Motor neuron (in vitro differentiated cells): ENCODE measurements around the gene PRR9. TPM values are rescaled to one million over a fixed set of nuclear protein-coding genes. Genes with fewer than 3 reads are reported as not detected.
"Not testable (repeated sequence)": the region's sequence is repeated elsewhere in the genome, so short reads cannot be mapped to it uniquely, and the experiment has no call there.

Experiments used
- ATAC-seq, 8 experiments: fragments of 200-7000 bp; cut with Tn5 transposase; replicated peaks in 6 of 8; 2 replicates each; pipeline ENCODE4 v1.8.0; 2021; ENCODE audit warnings: mild to moderate bottlenecking in 8 of 8, moderate library complexity in 8 of 8
- H3K27ac ChIP-seq, 2 donors: fragments of 250-450 bp; sonication (Bioruptor Pico); 2 replicates each; pipeline ENCODE4 v1.9.0; 2021; ENCODE audit warnings: antibody characterized with exemption in 2 of 2, mild to moderate bottlenecking in 2 of 2, moderate library complexity in 1 of 2
- H3K4me1 ChIP-seq, 2 donors: fragments of 250-450 bp; sonication (Bioruptor Pico); replicated peaks in 1 of 2; 2 replicates each; pipeline ENCODE4 v1.6.1; 2021; ENCODE audit warnings: antibody characterized with exemption in 2 of 2, mild to moderate bottlenecking in 2 of 2, moderate library complexity in 1 of 2
- H3K4me3 ChIP-seq, 5 donors: fragments of 250-450 bp; sonication (Bioruptor Pico); 2 replicates each; pipeline ENCODE4 v1.9.0; 2021; ENCODE audit warnings: antibody characterized with exemption in 5 of 5, mild to moderate bottlenecking in 5 of 5, moderate library complexity in 4 of 5
- WGBS, 10 experiments: fragments of 450-650 bp; shearing (Covaris generic); methylation state at CpG; one replicate each; pipeline ENCODE4 v1.0.0; 2022; 5-methylcytosine and 5-hydroxymethylcytosine counted together
- in situ Hi-C, 9 experiments: fragments of 400-800 bp; cut with MboI; loops; one replicate each; pipeline ENCODE4 v1.15.0; 2021; ENCODE audit warnings: low sequenced_read_pairs in 9 of 9, low pct_unique_long_range_greater_than_20kb in 2 of 9; ENCODE audit not compliant: unreplicated experiment in 9 of 9
- total RNA-seq, 8 experiments: library from RNA; unstranded; fragments of 300-600 nt; gene quantifications; 2 replicates each; pipeline versions ENCODE4 v1.2.3 to v1.2.4, GENCODE V29; 2022

The PRR9 gene
- under 1 TPM in 1 of 8 experiments, not detected in 7; 0.13 TPM for total RNA-seq

GRCh38 chr1:153217212-153217611 lies at the start of gene PRR9:
Gene PRR9 (plus strand): TSS chr1:153217584. CDS start chr1:153218145, 561 bp downstream.
- in situ Hi-C loops = loop anchor here in 1 of 9 experiments (25.0 kb wide), 1 partner anchor 305 kb away; the partner anchor contains the start of gene IVL
- ATAC-seq = peak in 1 of 8 experiments; percentile 31
- 0 to 90% (median 59%) methylated on average over 1 to 3 of the region's 3 CpGs; no CpG with 5 or more reads in 2 of the 10 experiments for WGBS, 10 experiments
- H3K4me3 ChIP-seq = no peak within 1 kb of the TSS
- H3K27ac ChIP-seq = no peak within 1 kb of the TSS
- H3K4me1 ChIP-seq = no peaks in the 10 kb centered on the region

GRCh38 chr1:153168686-153169085 lies 48.7 kb upstream of the PRR9 start:
- no peak for ATAC-seq
- Histone ChIP-seq H3K4me3 (no peak overlapping the region), H3K4me1 (no peaks in the 10 kb centered on the region), H3K27ac (no peak overlapping the region)
- 0 to 57% (median 42%) methylated on average over 1 to 2 of the region's 2 CpGs; no CpG with 5 or more reads in 3 of the 10 experiments for WGBS, 10 experiments
- in situ Hi-C loops = no loop called here

GRCh38 chr1:153174624-153175023 lies 42.8 kb upstream of the PRR9 start:
- no peak for ATAC-seq
- H3K4me3 ChIP-seq = no peak overlapping the region

GRCh38 chr1:153178922-153179321 lies 38.5 kb upstream of the PRR9 start:
- no peaks in the 10 kb centered on the region for H3K4me1 ChIP-seq
- in situ Hi-C loops = loop anchor here in 1 of 9 experiments (25.0 kb wide), 1 partner anchor 267 kb away; the partner anchor contains the start of gene IVL
- H3K4me3 ChIP-seq = no peak overlapping the region
- ATAC-seq = no peak
- H3K27ac ChIP-seq = no peak overlapping the region

More at GRCh38 chr1:153174624-153175023, 42.8 kb upstream of the PRR9 start:
- H3K27ac ChIP-seq = no peak overlapping the region
- in situ Hi-C loops = loop anchor here in 1 of 9 experiments (25.0 kb wide), 1 partner anchor 262 kb away; the partner anchor contains the start of gene IVL
- no peaks in the 10 kb centered on the region for H3K4me1 ChIP-seq

- H3K27ac ChIP-seq = no peak overlapping the region
- in situ Hi-C loops = loop anchor here in 1 of 9 experiments (25.0 kb wide), 1 partner anchor 268 kb away; the partner anchor contains the start of gene IVL
- 18 to 90% (median 72%) methylated on average over 4 of the region's 4 CpGs for WGBS, 10 experiments
- H3K4me3 ChIP-seq = no peak overlapping the region
- no peak for ATAC-seq
- H3K4me1 ChIP-seq = no peaks in the 10 kb centered on the region
These were observed 36.8 kb upstream of the PRR9 start for GRCh38 chr1:153180556-153180955.

GRCh38 chr1:153188301-153188700 lies 29.1 kb upstream of the PRR9 start:
- in situ Hi-C loops = loop anchor here in 1 of 9 experiments (25.0 kb wide), 1 partner anchor 276 kb away; the partner anchor contains the start of gene IVL
- H3K27ac ChIP-seq, H3K4me3 ChIP-seq, H3K4me1 ChIP-seq: not testable (repeated sequence)
- peak in 2 of 8 experiments; percentile 27 to 32 for ATAC-seq
- WGBS, 10 experiments = 0 to 48% (median 43%) methylated on average over 2 to 4 of the region's 4 CpGs; no CpG with 5 or more reads in 6 of the 10 experiments

GRCh38 chr1:153190373-153190772 lies 27.0 kb upstream of the PRR9 start:
- no peak for ATAC-seq
- WGBS, 10 experiments = 0 to 40% (median 11%) methylated on average over 1 to 3 of the region's 3 CpGs; no CpG with 5 or more reads in 4 of the 10 experiments

GRCh38 chr1:153192697-153193096 lies 24.7 kb upstream of the PRR9 start:
- 0 to 36% (median 13%) methylated on average over 1 to 3 of the region's 3 CpGs; no CpG with 5 or more reads in 2 of the 10 experiments for WGBS, 10 experiments
- Histone ChIP-seq H3K27ac (no peak overlapping the region), H3K4me1 (no peaks in the 10 kb centered on the region), H3K4me3 (no peak overlapping the region)
- in situ Hi-C loops = loop anchor here in 1 of 9 experiments (25.0 kb wide), 1 partner anchor 280 kb away; the partner anchor contains the start of gene IVL
- ATAC-seq = peak in 3 of 8 experiments; percentile 40 to 55 (median 54)

More at GRCh38 chr1:153190373-153190772, 27.0 kb upstream of the PRR9 start:
- Histone ChIP-seq H3K27ac (no peak overlapping the region), H3K4me3 (no peak overlapping the region), H3K4me1 (no peaks in the 10 kb centered on the region)
- in situ Hi-C loops = loop anchor here in 1 of 9 experiments (25.0 kb wide), 1 partner anchor 278 kb away; the partner anchor contains the start of gene IVL

GRCh38 chr1:153194331-153195050 lies 22.9 kb upstream of the PRR9 start:
- H3K27ac ChIP-seq = no peak overlapping the region
- no peak overlapping the region for H3K4me3 ChIP-seq
- ATAC-seq = no peak
- H3K4me1 ChIP-seq = no peaks in the 10 kb centered on the region
- in situ Hi-C loops = loop anchor here in 1 of 9 experiments (25.0 kb wide), 1 partner anchor 282 kb away; the partner anchor contains the start of gene IVL
- 0 to 65% (median 43%) methylated on average over 1 to 3 of the region's 3 CpGs; no CpG with 5 or more reads in 2 of the 10 experiments for WGBS, 10 experiments

- no peaks in the 10 kb centered on the region for H3K4me1 ChIP-seq
- WGBS, 10 experiments = 0 to 79% (median 18%) methylated on average over 1 to 4 of the region's 4 CpGs; no CpG with 5 or more reads in 2 of the 10 experiments
- H3K27ac ChIP-seq = no peak overlapping the region
- no peak for ATAC-seq
- in situ Hi-C loops = loop anchor here in 1 of 9 experiments (25.0 kb wide), 1 partner anchor 283 kb away; the partner anchor contains the start of gene IVL
- H3K4me3 ChIP-seq = no peak overlapping the region
These were observed 22.2 kb upstream of the PRR9 start for GRCh38 chr1:153195216-153195615.

- Histone ChIP-seq H3K4me3 (no peak overlapping the region), H3K4me1 (no peaks in the 10 kb centered on the region), H3K27ac (no peak overlapping the region)
- ATAC-seq = peak in 1 of 8 experiments; percentile 20
- 0 to 62% (median 33%) methylated on average over 1 to 4 of the region's 4 CpGs; no CpG with 5 or more reads in 3 of the 10 experiments for WGBS, 10 experiments
- in situ Hi-C loops = loop anchor here in 1 of 9 experiments (25.0 kb wide), 1 partner anchor 290 kb away; the partner anchor contains the start of gene IVL
These were observed 15.4 kb upstream of the PRR9 start for GRCh38 chr1:153202006-153202405.

GRCh38 chr1:153203130-153203529 lies 14.3 kb upstream of the PRR9 start, which contains the start of gene LELP1:
Gene LELP1 (plus strand): TSS chr1:153203430. CDS start chr1:153204708, 1,278 bp downstream.
- no peaks in the 10 kb centered on the region for H3K4me1 ChIP-seq
- H3K27ac ChIP-seq = no peak within 1 kb of the TSS
- H3K4me3 ChIP-seq = no peak within 1 kb of the TSS
- no CpG with 5 or more reads among the region's 1 CpG for WGBS, 10 experiments
- no peak for ATAC-seq
- in situ Hi-C loops = loop anchor here in 1 of 9 experiments (25.0 kb wide), 1 partner anchor 291 kb away; the partner anchor contains the start of gene IVL

- Histone ChIP-seq H3K27ac (no peak overlapping the region), H3K4me1 (no peaks in the 10 kb centered on the region), H3K4me3 (no peak overlapping the region)
- ATAC-seq = no peak
- in situ Hi-C loops = loop anchor here in 1 of 9 experiments (25.0 kb wide), 1 partner anchor 294 kb away; the partner anchor contains the start of gene IVL
- 0 to 100% (median 64%) methylated on average over 1 to 9 of the region's 9 CpGs; no CpG with 5 or more reads in 2 of the 10 experiments for WGBS, 10 experiments
These were observed 10.8 kb upstream of the PRR9 start for GRCh38 chr1:153206631-153207030.
